Upper lobe of left lung (tissue), 6 donors: ENCODE data around the gene COX6B1. TPM values are rescaled to one million over a fixed set of nuclear protein-coding genes. Genes with fewer than 3 reads are reported as not detected.

ENCODE experiments used
- ATAC-seq, 2 donors: fragments of 200-7000 bp; cut with Tn5 transposase; one replicate each; pipeline ENCODE4 v1.9.1; 2022; ENCODE audit warnings: mild to moderate bottlenecking in 2 of 2, moderate library complexity in 2 of 2; ENCODE audit not compliant: low FRiP score in 2 of 2
- DNase-seq, 2 donors: peaks; one replicate each; pipeline ENCODE4 v3.0.0-alpha.2; 2019 to 2020
- H3K27ac ChIP-seq, 4 donors: fragments of 200-600 bp; sonication (generic); one replicate each; pipeline ENCODE4 v1.5.1; 2016 to 2019
- H3K27me3 ChIP-seq, 4 donors: fragments of 200-600 bp; sonication (generic); one replicate each; pipeline ENCODE4 v1.5.1; 2017 to 2019
- H3K36me3 ChIP-seq, 4 donors: fragments of 200-600 bp; sonication (generic); one replicate each; pipeline ENCODE4 v1.5.1; 2016 to 2019
- H3K4me1 ChIP-seq, 4 donors: fragments of 200-600 bp; sonication (generic); one replicate each; pipeline ENCODE4 v1.5.1; 2018 to 2019
- H3K4me3 ChIP-seq, 4 donors: fragments of 200-600 bp; sonication (generic); one replicate each; pipeline ENCODE4 v1.5.1; 2017 to 2019; ENCODE audit warnings: mild to moderate bottlenecking in 2 of 4, moderate library complexity in 1 of 4
- H3K9me3 ChIP-seq, 4 donors: fragments of 200-600 bp; sonication (generic); one replicate each; pipeline ENCODE4 v1.5.1; 2018 to 2019
- CTCF ChIP-seq, 6 experiments: fragments of 450-650 bp in 4 of 6; fragments of 200-600 bp in 2 of 6; sonication (generic) in 2 of 6; IDR thresholded peaks; one replicate each; pipeline ENCODE4 v1.5.1; 2016 to 2019; ENCODE audit warnings: antibody characterized with exemption in 6 of 6
- EP300 ChIP-seq, 4 donors: sonication (generic); formaldehyde crosslinking; IDR thresholded peaks; one replicate each; pipeline ENCODE4 v1.5.1; 2017; ENCODE audit warnings: antibody characterized with exemption in 4 of 4, control low read depth in 2 of 4
- POLR2A ChIP-seq, 4 donors: fragments of 450-650 bp; IDR thresholded peaks; one replicate each; pipeline ENCODE4 v1.5.1; 2016 to 2017; ENCODE audit warnings: antibody characterized with exemption in 4 of 4, mild to moderate bottlenecking in 2 of 4
- POLR2AphosphoS5 ChIP-seq, 2 donors: sonication (generic); formaldehyde crosslinking; IDR thresholded peaks; one replicate each; pipeline ENCODE4 v1.5.1; 2017; ENCODE audit warnings: antibody characterized with exemption in 2 of 2
- WGBS, 2 donors: methylation state at CpG; one replicate each; pipeline ENCODE4 v1.1.5; 2017 to 2018; 5-methylcytosine and 5-hydroxymethylcytosine counted together
- total RNA-seq, 6 donors: library from RNA; depleted of rRNA in 4 of 6; stranded (reverse); fragments of >200 nt in 4 of 6; gene quantifications; one replicate each; pipeline versions ENCODE4 v1.1.0 to v1.2.1, GENCODE V29; 2016 to 2021
- donor health status: DM: no; HTN: no; CAD: no; lungs with moderate emphysema.
- donor health status: DM: no; HTN: yes; CAD: no; lungs with severe emphysema.

COX6B1 gene
- total RNA-seq, 6 donors from 2014 or later = 90.1 to 290 (median 235) TPM

- Histone ChIP-seq H3K9me3 (no peaks in the 10 kb centered on the region), H3K4me3 (no peak overlapping the region), H3K4me1 (peaks cover 6 to 16% (median 12%) of the 10 kb centered on the region in 4 donors), H3K27me3 (no peaks in the 10 kb centered on the region), H3K27ac (no peak overlapping the region), H3K36me3 (peaks cover 0 to 11% (median 5%) of the 10 kb centered on the region in 4 donors)
- DNase-seq (no peak), ATAC-seq (no peak)
- no peak for TF ChIP-seq EP300 (IDR thresholded peaks at IDR 0.05)
- TF ChIP-seq POLR2AphosphoS5 (IDR thresholded peaks at IDR 0.05) = no peak
- TF ChIP-seq POLR2A (IDR thresholded peaks at IDR 0.05) = no peak
- TF ChIP-seq CTCF (IDR thresholded peaks at IDR 0.05) = no peak
- WGBS, 2 donors = 80 to 92% methylated on average over 1 of the region's 1 CpG
These were observed 34.5 kb upstream of the COX6B1 start for GRCh38 chr19:35613574-35613973.

- ATAC-seq (no peak), DNase-seq (no peak)
- TF ChIP-seq POLR2A (IDR thresholded peaks at IDR 0.05) = no peak
- TF ChIP-seq CTCF (IDR thresholded peaks at IDR 0.05) = no peak
- TF ChIP-seq EP300 (IDR thresholded peaks at IDR 0.05) = no peak
- no peak for TF ChIP-seq POLR2AphosphoS5 (IDR thresholded peaks at IDR 0.05)
- Histone ChIP-seq H3K9me3 (no peaks in the 10 kb centered on the region), H3K27me3 (no peaks in the 10 kb centered on the region), H3K27ac (no peak overlapping the region), H3K4me3 (no peak overlapping the region), H3K36me3 (peaks cover 0 to 23% (median 8%) of the 10 kb centered on the region in 4 donors), H3K4me1 (peaks cover 6 to 16% (median 12%) of the 10 kb centered on the region in 4 donors)
- WGBS, 2 donors = 93 to 99% methylated on average over 9 to 17 of the region's 17 CpGs
These were observed 33.1 kb upstream of the COX6B1 start for GRCh38 chr19:35615036-35615435.

GRCh38 chr19:35618857-35619256 is 29.3 kb upstream of the COX6B1 start:
- DNase-seq (no peak), ATAC-seq (no peak)
- Histone ChIP-seq H3K27me3 (no peaks in the 10 kb centered on the region), H3K9me3 (no peaks in the 10 kb centered on the region), H3K27ac (no peak overlapping the region), H3K4me1 (no peaks in the 10 kb centered on the region), H3K4me3 (no peak overlapping the region), H3K36me3 (peaks cover 0 to 31% (median 15%) of the 10 kb centered on the region in 4 donors)
- WGBS, 2 donors = 90 to 92% methylated on average over 5 to 6 of the region's 7 CpGs
- TF ChIP-seq POLR2AphosphoS5 (IDR thresholded peaks at IDR 0.05) (no peak), POLR2A (IDR thresholded peaks at IDR 0.05) (no peak), EP300 (IDR thresholded peaks at IDR 0.05) (no peak), CTCF (IDR thresholded peaks at IDR 0.05) (no peak)

GRCh38 chr19:35619290-35619923 is 28.7 kb upstream of the COX6B1 start:
- H3K4me3 ChIP-seq = no peak overlapping the region
- no peak overlapping the region for H3K27ac ChIP-seq
- WGBS, 2 donors = 95 to 98% methylated on average over 6 to 8 of the region's 12 CpGs
- no peaks in the 10 kb centered on the region for H3K27me3 ChIP-seq
- TF ChIP-seq POLR2A (IDR thresholded peaks at IDR 0.05) = no peak
- H3K4me1 ChIP-seq = no peaks in the 10 kb centered on the region
- ATAC-seq (no peak), DNase-seq (no peak)
- no peaks in the 10 kb centered on the region for H3K9me3 ChIP-seq
- peaks cover 0 to 31% (median 15%) of the 10 kb centered on the region in 4 donors for H3K36me3 ChIP-seq

- DNase-seq = peak in 1 of 2 donors; percentile 72
These were observed 28.1 kb upstream of the COX6B1 start for GRCh38 chr19:35620001-35620400.

More at GRCh38 chr19:35620001-35620400, 28.1 kb upstream of the COX6B1 start:
- no peak for ATAC-seq
- H3K27ac ChIP-seq = no peak overlapping the region
- H3K27me3 ChIP-seq = no peaks in the 10 kb centered on the region
- H3K4me1 ChIP-seq = no peaks in the 10 kb centered on the region
- TF ChIP-seq CTCF (IDR thresholded peaks at IDR 0.05) (no peak), POLR2A (IDR thresholded peaks at IDR 0.05) (no peak), POLR2AphosphoS5 (IDR thresholded peaks at IDR 0.05) (no peak), EP300 (IDR thresholded peaks at IDR 0.05) (no peak)
- peaks cover 0 to 31% (median 15%) of the 10 kb centered on the region in 4 donors for H3K36me3 ChIP-seq
- 95 to 100% methylated on average over 9 to 16 of the region's 17 CpGs for WGBS, 2 donors
- no peaks in the 10 kb centered on the region for H3K9me3 ChIP-seq
- no peak overlapping the region for H3K4me3 ChIP-seq
